ENCODE results near the gene SOX8. TPM values are rescaled to one million over a fixed set of nuclear protein-coding genes. Genes with fewer than 3 reads are reported as not detected.
A peak's percentile ranks its signal among the peaks of the same experiment; 100 is the strongest.

SOX8 gene
- total RNA-seq, result under 1 TPM; 0.10 to 0.13 TPM

DNA sequence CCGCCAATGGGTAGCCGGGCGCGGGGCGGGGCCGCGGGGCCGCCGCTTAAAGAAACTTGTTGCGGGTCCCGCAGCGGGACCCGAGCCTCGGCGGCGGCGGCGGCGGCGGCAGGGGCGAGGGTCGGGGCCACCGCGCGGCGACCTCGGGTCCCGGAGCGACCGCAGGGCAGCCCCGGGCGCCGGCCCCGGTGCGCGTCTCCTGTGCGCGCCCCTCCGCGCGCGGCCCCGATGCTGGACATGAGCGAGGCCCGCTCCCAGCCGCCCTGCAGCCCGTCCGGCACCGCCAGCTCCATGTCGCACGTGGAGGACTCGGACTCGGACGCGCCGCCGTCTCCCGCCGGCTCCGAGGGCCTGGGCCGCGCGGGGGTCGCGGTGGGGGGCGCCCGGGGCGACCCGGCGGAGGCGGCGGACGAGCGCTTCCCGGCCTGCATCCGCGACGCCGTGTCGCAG, at the start of gene SOX8:
Gene SOX8 (plus strand): TSS at position 76 of the 450 bp plus-strand sequence. CDS start 153 bp downstream, at position 229.
- Mint-ChIP-seq H3K27me3 (peaks cover 25% of the 10 kb centered on the region), H3K27ac (no peak within 1 kb of the TSS), H3K4me3 (peak within 1 kb of the TSS; percentile 30), H3K36me3 (ENCODE audit: low read depth) (no peaks in the 10 kb centered on the region), H3K4me1 (peaks cover 5% of the 10 kb centered on the region), H3K9me3 (no peaks in the 10 kb centered on the region)
- ChIA-PET POLR2A (interaction anchor here (0.9 to 1.6 kb wide), 5 partner anchors 10 to 45 kb away, joined by 3 to 9 read pairs (median 5); no protein-coding TSS in a partner anchor), CTCF (no interaction called here)
- no peak for DNase-seq

DNA sequence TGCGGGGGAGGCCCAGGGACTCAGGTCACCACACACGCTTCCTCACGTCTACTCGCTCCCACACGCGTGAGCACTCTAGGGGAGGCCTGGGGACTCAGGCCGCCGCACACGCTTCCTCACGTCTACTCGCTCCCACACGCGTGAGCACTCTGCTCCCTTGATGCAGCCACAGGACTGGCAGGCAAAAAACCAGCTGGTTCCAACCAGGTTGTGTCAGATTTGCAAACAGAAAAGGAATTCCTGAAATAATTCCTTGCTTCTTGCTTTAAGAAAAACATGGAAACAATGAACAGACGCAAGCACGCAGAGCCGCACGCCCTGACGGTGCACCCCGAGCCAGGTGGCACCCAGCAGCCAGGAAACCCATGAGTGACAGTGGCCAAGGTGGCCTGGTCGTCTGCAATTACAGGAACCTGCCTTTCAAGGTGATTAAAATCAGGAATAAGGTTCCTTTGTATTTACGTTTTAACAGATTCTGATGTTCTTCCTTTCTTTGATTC, 48.7 kb upstream of the SOX8 start:
- no peak overlapping the region for H3K4me3 Mint-ChIP-seq

GRCh38 chr16:933581-933980, 48.0 kb upstream of the SOX8 start:
- no peaks in the 10 kb centered on the region for H3K27me3 Mint-ChIP-seq
- H3K4me3 Mint-ChIP-seq, result no peak overlapping the region
- ChIA-PET CTCF (no interaction called here), POLR2A (no interaction called here)
- H3K36me3 Mint-ChIP-seq (ENCODE audit: low read depth), result no peaks in the 10 kb centered on the region
- H3K9me3 Mint-ChIP-seq, result no peaks in the 10 kb centered on the region
- no peaks in the 10 kb centered on the region for H3K4me1 Mint-ChIP-seq
- H3K27ac Mint-ChIP-seq, result no peak overlapping the region
- no peak for DNase-seq

More for the DNA sequence above, 48.7 kb upstream of the SOX8 start:
- Mint-ChIP-seq H3K27me3 (no peaks in the 10 kb centered on the region), H3K27ac (no peak overlapping the region), H3K36me3 (ENCODE audit: low read depth) (no peaks in the 10 kb centered on the region), H3K4me1 (no peaks in the 10 kb centered on the region), H3K9me3 (no peaks in the 10 kb centered on the region)
- DNase-seq, result no peak
- ChIA-PET CTCF (no interaction called here), POLR2A (no interaction called here)

DNA sequence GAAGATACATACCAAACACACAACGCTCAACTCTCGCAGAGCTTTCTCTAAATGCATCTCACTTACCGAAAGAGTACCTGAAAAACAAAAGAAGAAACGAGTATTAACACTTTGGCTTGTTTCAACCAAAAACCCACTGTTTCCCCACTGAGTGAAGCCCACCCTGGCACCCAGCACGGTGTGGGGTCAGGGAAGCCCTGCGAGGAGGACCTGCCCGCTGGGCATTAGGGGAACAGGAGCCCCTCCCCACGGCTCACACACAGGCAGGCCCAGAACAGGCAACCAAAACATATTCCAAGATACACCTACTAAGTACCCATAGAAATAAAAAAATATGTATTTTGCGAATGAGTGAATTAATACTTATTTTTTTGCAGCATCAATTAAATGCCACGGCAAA, 47.4 kb upstream of the SOX8 start:
- ChIA-PET POLR2A (no interaction called here), CTCF (no interaction called here)
- no peak for DNase-seq
- no peak overlapping the region for H3K27ac Mint-ChIP-seq
- no peaks in the 10 kb centered on the region for H3K4me1 Mint-ChIP-seq
- no peaks in the 10 kb centered on the region for H3K36me3 Mint-ChIP-seq (ENCODE audit: low read depth)
- H3K27me3 Mint-ChIP-seq, result no peaks in the 10 kb centered on the region
- no peaks in the 10 kb centered on the region for H3K9me3 Mint-ChIP-seq
- H3K4me3 Mint-ChIP-seq, result no peak overlapping the region

DNA sequence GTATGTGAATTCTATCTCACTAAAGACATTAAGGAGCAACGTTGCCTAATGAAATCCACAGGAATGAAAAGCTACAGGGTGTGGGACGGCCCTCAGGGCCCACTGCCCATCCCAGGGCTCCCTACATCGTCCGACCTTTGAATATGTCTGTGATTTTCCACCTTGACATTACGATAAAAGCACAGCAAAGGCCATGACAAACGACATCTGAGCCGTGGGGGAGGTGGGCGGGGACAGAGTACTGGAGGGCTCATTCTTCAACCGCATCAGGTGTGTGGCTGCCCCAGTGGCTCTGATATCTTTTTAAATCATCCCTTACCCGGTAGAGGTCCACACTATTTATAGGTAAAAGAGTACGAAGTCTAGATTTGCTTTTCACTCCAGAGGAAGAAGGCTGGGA, 45.9 kb upstream of the SOX8 start:
- Mint-ChIP-seq H3K4me3 (no peak overlapping the region), H3K27ac (no peak overlapping the region), H3K36me3 (ENCODE audit: low read depth) (no peaks in the 10 kb centered on the region), H3K27me3 (no peaks in the 10 kb centered on the region), H3K4me1 (no peaks in the 10 kb centered on the region), H3K9me3 (no peaks in the 10 kb centered on the region)
- DNase-seq, result no peak
- POLR2A ChIA-PET, result no interaction called here
- CTCF ChIA-PET, result no interaction called here

DNA sequence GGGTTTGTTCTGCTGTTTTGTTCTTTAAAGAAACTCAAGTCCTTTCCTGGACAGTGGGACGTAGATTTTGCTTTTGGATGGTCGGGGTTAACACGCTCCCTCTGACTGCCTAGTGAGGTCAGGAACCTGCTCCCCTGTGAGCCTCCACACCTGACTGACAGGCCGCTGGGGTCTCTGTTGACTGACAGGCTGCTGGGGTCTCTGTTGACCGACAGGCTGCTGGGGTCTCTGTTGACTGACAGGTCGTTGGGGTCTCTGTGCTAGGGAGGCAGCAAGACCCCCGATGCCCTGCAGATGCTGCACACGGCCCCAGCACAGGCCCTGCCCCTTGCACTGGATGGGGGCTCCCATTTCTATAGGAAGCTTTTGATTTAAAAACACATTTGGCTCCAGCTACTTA, 44.3 kb upstream of the SOX8 start:
- peaks cover 5% of the 10 kb centered on the region for H3K9me3 Mint-ChIP-seq
- ChIA-PET POLR2A (interaction anchor here (0.8 kb wide), 1 partner anchor 45 kb away, joined by 3 read pairs; no protein-coding TSS in a partner anchor), CTCF (interaction anchor here (1.3 kb wide), 1 partner anchor 27 kb away, joined by 6 read pairs; no protein-coding TSS in a partner anchor)
- no peaks in the 10 kb centered on the region for H3K27me3 Mint-ChIP-seq
- DNase-seq, result no peak
- peaks cover 3% of the 10 kb centered on the region for H3K36me3 Mint-ChIP-seq (ENCODE audit: low read depth)
- no peaks in the 10 kb centered on the region for H3K4me1 Mint-ChIP-seq
- no peak overlapping the region for H3K4me3 Mint-ChIP-seq
- no peak overlapping the region for H3K27ac Mint-ChIP-seq

GRCh38 chr16:937723-938122, 43.8 kb upstream of the SOX8 start:
- H3K36me3 Mint-ChIP-seq (ENCODE audit: low read depth), result peaks cover 8% of the 10 kb centered on the region
- H3K4me3 Mint-ChIP-seq, result no peak overlapping the region
- H3K4me1 Mint-ChIP-seq, result no peaks in the 10 kb centered on the region
- DNase-seq, result no peak
- no peak overlapping the region for H3K27ac Mint-ChIP-seq
- POLR2A ChIA-PET, result no interaction called here
- CTCF ChIA-PET, result interaction anchor here (1.3 kb wide), 1 partner anchor 27 kb away, joined by 6 read pairs; no protein-coding TSS in a partner anchor
- H3K27me3 Mint-ChIP-seq, result no peaks in the 10 kb centered on the region
- H3K9me3 Mint-ChIP-seq, result peaks cover 8% of the 10 kb centered on the region

GRCh38 chr16:938136-938535, 43.4 kb upstream of the SOX8 start:
- no peaks in the 10 kb centered on the region for H3K4me1 Mint-ChIP-seq
- H3K27me3 Mint-ChIP-seq, result no peaks in the 10 kb centered on the region
- peaks cover 10% of the 10 kb centered on the region for H3K9me3 Mint-ChIP-seq
- CTCF ChIA-PET, result no interaction called here
- DNase-seq, result no peak
- no peak overlapping the region for H3K27ac Mint-ChIP-seq
- no peak overlapping the region for H3K4me3 Mint-ChIP-seq
- POLR2A ChIA-PET, result no interaction called here
- peaks cover 9% of the 10 kb centered on the region for H3K36me3 Mint-ChIP-seq (ENCODE audit: low read depth)

- ChIA-PET CTCF (no interaction called here), POLR2A (no interaction called here)
- H3K27me3 Mint-ChIP-seq, result no peaks in the 10 kb centered on the region
- peaks cover 12% of the 10 kb centered on the region for H3K36me3 Mint-ChIP-seq (ENCODE audit: low read depth)
- no peaks in the 10 kb centered on the region for H3K4me1 Mint-ChIP-seq
- DNase-seq, result no peak
- H3K9me3 Mint-ChIP-seq, result peaks cover 12% of the 10 kb centered on the region
- H3K4me3 Mint-ChIP-seq, result no peak overlapping the region
- H3K27ac Mint-ChIP-seq, result no peak overlapping the region
Measured at GRCh38 chr16:938752-939151, 42.8 kb upstream of the SOX8 start.

DNA sequence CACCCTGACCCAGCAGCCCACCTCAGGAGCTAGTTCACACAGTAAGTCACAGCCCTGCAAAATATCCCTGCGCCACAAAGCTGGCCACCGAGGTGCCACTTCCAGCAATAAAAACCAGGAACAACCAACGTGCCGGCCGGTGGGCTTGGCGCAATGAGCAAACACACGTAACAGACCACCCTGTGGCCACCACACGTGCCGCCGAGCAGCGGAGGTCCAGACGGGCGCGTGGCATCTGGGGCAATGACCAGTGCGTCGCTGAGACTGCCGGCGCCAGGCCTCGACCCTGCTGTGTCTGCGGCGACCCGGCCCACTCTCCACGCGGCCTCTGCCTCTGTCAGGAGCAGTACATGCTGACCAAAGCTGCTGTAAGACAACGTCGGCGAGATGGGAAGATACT, 42.3 kb upstream of the SOX8 start:
- POLR2A ChIA-PET, result no interaction called here
- H3K4me3 Mint-ChIP-seq, result no peak overlapping the region
- H3K9me3 Mint-ChIP-seq, result peaks cover 14% of the 10 kb centered on the region
- H3K36me3 Mint-ChIP-seq (ENCODE audit: low read depth), result peaks cover 14% of the 10 kb centered on the region
- no peaks in the 10 kb centered on the region for H3K27me3 Mint-ChIP-seq
- no peak for DNase-seq
- H3K4me1 Mint-ChIP-seq, result no peaks in the 10 kb centered on the region
- no peak overlapping the region for H3K27ac Mint-ChIP-seq
- CTCF ChIA-PET, result no interaction called here

DNA sequence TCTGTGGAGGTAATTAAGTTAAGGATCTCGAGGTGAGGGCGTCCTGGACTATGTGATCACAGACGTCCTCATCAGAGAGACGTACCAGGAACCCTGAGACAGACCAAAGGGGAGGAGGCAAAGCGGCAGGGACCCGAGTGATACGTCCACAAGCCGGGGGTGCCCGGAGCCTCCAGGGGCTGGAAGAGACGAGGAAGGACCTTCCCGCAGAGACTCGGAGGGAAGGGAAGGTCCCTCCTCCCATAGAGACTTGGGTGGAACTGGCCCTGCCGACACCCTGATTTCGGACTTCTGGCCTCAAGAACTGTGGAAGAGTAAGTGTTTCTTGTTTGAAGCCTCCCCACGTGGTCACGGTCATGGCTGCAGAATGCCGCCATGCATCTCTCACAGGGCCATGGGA, 41.6 kb upstream of the SOX8 start:
- Mint-ChIP-seq H3K27me3 (no peaks in the 10 kb centered on the region), H3K9me3 (peaks cover 14% of the 10 kb centered on the region), H3K4me3 (no peak overlapping the region), H3K27ac (no peak overlapping the region), H3K36me3 (ENCODE audit: low read depth) (peaks cover 18% of the 10 kb centered on the region), H3K4me1 (no peaks in the 10 kb centered on the region)
- no peak for DNase-seq
- ChIA-PET POLR2A (no interaction called here), CTCF (no interaction called here)

- Mint-ChIP-seq H3K9me3 (peaks cover 14% of the 10 kb centered on the region), H3K4me1 (no peaks in the 10 kb centered on the region), H3K27me3 (no peaks in the 10 kb centered on the region), H3K4me3 (no peak overlapping the region), H3K36me3 (ENCODE audit: low read depth) (peaks cover 25% of the 10 kb centered on the region), H3K27ac (no peak overlapping the region)
- CTCF ChIA-PET, result no interaction called here
- DNase-seq, result no peak
- POLR2A ChIA-PET, result no interaction called here
Measured at GRCh38 chr16:942436-943060, 39.0 kb upstream of the SOX8 start.

DNA sequence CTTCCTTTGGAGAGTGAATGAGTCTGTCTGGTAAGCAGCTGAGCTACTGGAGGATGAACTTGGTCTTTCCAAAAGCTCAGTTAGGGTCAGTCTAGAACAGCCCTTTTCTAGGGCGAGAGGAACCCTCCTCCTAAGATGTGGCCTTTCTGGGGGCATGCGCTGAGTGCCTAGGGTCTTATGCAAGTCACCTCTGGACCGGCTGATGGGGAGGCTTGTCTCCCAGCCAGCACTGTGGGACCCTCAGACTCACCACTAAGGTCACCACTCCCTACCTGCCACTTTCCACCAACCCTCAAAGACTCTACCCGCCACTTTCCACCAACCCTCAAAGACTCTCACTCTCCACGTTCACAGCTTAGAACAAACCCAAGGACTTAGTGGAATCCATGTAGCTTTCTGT, 37.6 kb upstream of the SOX8 start:
- Mint-ChIP-seq H3K4me3 (no peak overlapping the region), H3K27ac (no peak overlapping the region), H3K36me3 (ENCODE audit: low read depth) (peaks cover 25% of the 10 kb centered on the region), H3K27me3 (no peaks in the 10 kb centered on the region), H3K9me3 (peaks cover 14% of the 10 kb centered on the region), H3K4me1 (no peaks in the 10 kb centered on the region)
- POLR2A ChIA-PET, result no interaction called here
- no peak for DNase-seq
- CTCF ChIA-PET, result no interaction called here

- Mint-ChIP-seq H3K27me3 (no peaks in the 10 kb centered on the region), H3K4me1 (no peaks in the 10 kb centered on the region), H3K9me3 (peaks cover 14% of the 10 kb centered on the region), H3K4me3 (no peak overlapping the region), H3K27ac (no peak overlapping the region), H3K36me3 (ENCODE audit: low read depth) (peaks cover 25% of the 10 kb centered on the region)
- ChIA-PET CTCF (no interaction called here), POLR2A (no interaction called here)
- no peak for DNase-seq
Measured at GRCh38 chr16:945271-946047, 36.1 kb upstream of the SOX8 start.
